Psoas muscle (tissue), 8 donors: ENCODE data around the gene CENPT. TPM values are rescaled to one million over a fixed set of nuclear protein-coding genes. Genes with fewer than 3 reads are reported as not detected.

Experiments
- ATAC-seq, 4 donors: fragments of 200-7000 bp; cut with Tn5 transposase; one replicate each; pipeline ENCODE4 v1.9.1; 2020; ENCODE audit warnings: moderate library complexity in 3 of 4, mild to moderate bottlenecking in 2 of 4
- DNase-seq, 2 donors: peaks; one replicate each; pipeline ENCODE4 v3.0.0-alpha.2; 2020
- H3K27ac ChIP-seq: fragments of 200-600 bp; one replicate; pipeline ENCODE4 v1.8.0; 2022
- H3K27me3 ChIP-seq, 3 donors: fragments of 200-600 bp in 1 of 3; one replicate each; pipeline versions ENCODE4 v1.6.1 to v1.8.0; 2013 to 2022; ENCODE audit warnings: low read length in 2 of 3, mild to moderate bottlenecking in 2 of 3, moderate library complexity in 1 of 3; ENCODE audit not compliant: insufficient read depth in 3 of 3
- H3K36me3 ChIP-seq, 2 donors: fragments of 200-600 bp in 1 of 2; one replicate each; pipeline versions ENCODE4 v1.6.1 to v1.8.0; 2013 to 2022; ENCODE audit warnings: low read depth in 1 of 2, mild to moderate bottlenecking in 1 of 2, moderate library complexity in 1 of 2; ENCODE audit not compliant: insufficient read depth in 1 of 2
- H3K4me1 ChIP-seq: fragments of 200-600 bp; one replicate; pipeline ENCODE4 v1.8.0; 2022
- H3K4me3 ChIP-seq: fragments of 200-600 bp; one replicate; pipeline ENCODE4 v1.8.0; 2022; ENCODE audit warnings: mild to moderate bottlenecking
- H3K9me3 ChIP-seq: fragments of 200-600 bp; one replicate; pipeline ENCODE4 v1.8.0; 2022
- CTCF ChIP-seq: fragments of 200-600 bp; IDR thresholded peaks from one replicate; pipeline ENCODE4 v1.8.0; 2022; ENCODE audit warnings: antibody characterized with exemption
- WGBS, 3 donors: extraction: QIAGEN DNeasy Blood & Tissue Kit; methylation state at CpG; one replicate each; pipeline versions ENCODE4 v1.1.6 to v1.1.7; 2013; 5-methylcytosine and 5-hydroxymethylcytosine counted together
- intact Hi-C, 2 donors: fragments of 100-400 bp; cut with DNase I; formaldehyde crosslinking; loops; one replicate each; pipeline versions ENCODE4 v1.11.0 to v1.14.2; 2022
- polyA plus RNA-seq, 3 donors: library from polyadenylated mRNA; stranded (reverse); fragments of 200-250 nt; gene quantifications; one replicate each; pipeline ENCODE4 v1.2.3, GENCODE V29; 2013
- total RNA-seq, 4 donors: library from RNA; stranded (reverse); fragmentation: NEBNext Ultra II Directional in 2 of 4; extraction: Animal tissue kit (Norgen Biotek cat#: 25700) in 2 of 4; gene quantifications; one replicate each; pipeline versions ENCODE4 v1.2.1 to v1.2.4, GENCODE V29; 2021 to 2023
- donor health status: healthy with polysubstance abuse.
- donor health status: DM: no; HTN: no; CAD: no; lungs with moderate emphysema.
- donor health status: Bipolar disorder and iron deficiency.
- donor health status: healthy.
- donor health status: DM: yes; HTN: yes; CAD: no.
- donor health status: DM: no; HTN: no; CAD: no.
- donor health status: DM: no; HTN: no; CAD: no.
- donor health status: DM: yes; HTN: yes; CAD: no.

CENPT gene
- total and polyA plus RNA-seq, 7 donors = 13.8 to 26.4 (median 19.9) TPM

- 20 to 33% (median 23%) methylated on average over 3 of the region's 3 CpGs for WGBS, 3 donors
- H3K27me3 ChIP-seq = no peaks in the 10 kb centered on the region
- intact Hi-C loops = no loop called here
Measured at GRCh38 chr16:67857547-67858233, 10.2 kb upstream of the CENPT start.

DNA sequence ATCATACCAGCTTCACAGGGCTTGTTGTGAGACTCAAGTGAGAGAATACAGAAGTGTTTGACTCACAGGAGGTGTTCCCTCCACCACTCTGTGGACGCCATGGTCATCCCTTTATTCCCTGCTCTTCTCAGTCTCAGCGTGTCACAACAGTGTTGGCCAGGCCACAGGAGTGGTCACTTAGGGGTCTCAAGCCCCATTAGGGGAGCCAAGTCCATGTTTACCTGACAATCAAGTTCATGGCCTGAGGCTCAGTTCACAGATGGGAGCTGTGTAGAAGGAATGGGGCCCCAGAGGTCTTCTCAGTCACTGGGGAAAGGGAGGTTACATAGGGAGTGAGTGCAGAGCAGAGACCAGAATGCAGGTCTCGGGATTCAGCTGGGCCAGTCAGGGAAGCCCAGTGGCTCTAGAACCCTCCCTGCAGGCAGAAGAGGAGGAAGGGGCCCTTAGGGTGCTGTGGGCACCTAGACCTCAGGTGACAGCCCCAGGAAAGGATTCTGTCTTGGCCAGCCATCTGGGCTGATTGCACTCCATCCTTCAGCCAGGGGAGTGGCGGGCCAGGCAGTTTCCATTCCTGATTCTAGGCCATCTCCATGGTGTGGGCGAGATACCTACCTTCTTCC, 9.5 kb upstream of the CENPT start:
- Histone ChIP-seq H3K27ac (peak overlapping the region; percentile 87), H3K36me3 (peaks cover 0 to 17% of the 10 kb centered on the region in 2 donors), H3K4me1 (peaks cover 74% of the 10 kb centered on the region), H3K4me3 (no peak overlapping the region), H3K27me3 (no peaks in the 10 kb centered on the region), H3K9me3 (no peaks in the 10 kb centered on the region)
- WGBS, 3 donors = 74 to 84% (median 81%) methylated on average over 5 of the region's 5 CpGs
- DNase-seq (peak in 1 of 2 donors; percentile 47), ATAC-seq (no peak)
- intact Hi-C loops = no loop called here
- TF ChIP-seq CTCF = no peak

More at GRCh38 chr16:67857547-67858233, 10.2 kb upstream of the CENPT start:
- no peaks in the 10 kb centered on the region for H3K9me3 ChIP-seq
- H3K4me1 ChIP-seq = peaks cover 80% of the 10 kb centered on the region
- DNase-seq = peak; percentile 83 to 92
- TF ChIP-seq CTCF = no peak
- peak overlapping the region; percentile 87 for H3K27ac ChIP-seq
- peaks cover 0 to 17% of the 10 kb centered on the region in 2 donors for H3K36me3 ChIP-seq
- ATAC-seq = peak; percentile 91 to 95 (median 92)
- H3K4me3 ChIP-seq = no peak overlapping the region

DNA sequence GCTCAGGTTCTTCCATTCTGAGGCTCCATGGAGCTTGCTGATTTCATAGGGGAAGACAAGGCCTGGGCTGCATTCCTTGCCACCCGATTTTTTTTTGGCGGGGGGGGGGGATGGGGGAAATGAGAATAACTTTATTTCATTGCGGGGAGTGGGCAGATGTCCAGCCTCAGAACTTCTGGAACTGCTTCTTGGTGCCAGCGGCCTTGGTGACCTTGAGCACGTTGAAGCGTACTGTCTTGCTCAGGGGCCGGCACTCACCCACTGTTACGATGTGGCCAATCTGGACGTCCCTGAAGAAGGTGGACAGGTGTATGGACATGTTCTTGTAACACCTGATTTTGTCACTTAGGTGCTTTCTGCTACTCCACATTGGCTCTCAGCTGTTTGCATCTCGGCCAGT, 8.3 kb upstream of the CENPT start:
- H3K4me3 ChIP-seq = no peak overlapping the region
- peaks cover 0 to 22% of the 10 kb centered on the region in 2 donors for H3K36me3 ChIP-seq
- peaks cover 61% of the 10 kb centered on the region for H3K4me1 ChIP-seq
- DNase-seq (peak in 1 of 2 donors; percentile 49), ATAC-seq (no peak)
- intact Hi-C loops = no loop called here
- peak overlapping the region; percentile 87 for H3K27ac ChIP-seq
- no peaks in the 10 kb centered on the region for H3K9me3 ChIP-seq
- no peaks in the 10 kb centered on the region for H3K27me3 ChIP-seq
- no peak for TF ChIP-seq CTCF
- WGBS, 3 donors = 40 to 44% (median 42%) methylated on average over 9 to 10 of the region's 10 CpGs

- no peaks in the 10 kb centered on the region for H3K27me3 ChIP-seq
- peaks cover 48% of the 10 kb centered on the region for H3K4me1 ChIP-seq
- peaks cover 0 to 19% of the 10 kb centered on the region in 2 donors for H3K36me3 ChIP-seq
- ATAC-seq (no peak), DNase-seq (no peak)
- no peak overlapping the region for H3K27ac ChIP-seq
- no peak overlapping the region for H3K4me3 ChIP-seq
- intact Hi-C loops = no loop called here
- H3K9me3 ChIP-seq = no peaks in the 10 kb centered on the region
- WGBS, 3 donors = 94 to 98% (median 98%) methylated on average over 3 of the region's 3 CpGs
- TF ChIP-seq CTCF = no peak
Measured at GRCh38 chr16:67853670-67854069, 6.2 kb upstream of the CENPT start.
